HepG2 (cell line): Measurements from ENCODE around the gene CEP57L1. TPM values are rescaled to one million over a fixed set of nuclear protein-coding genes. Genes with fewer than 3 reads are reported as not detected.

Source experiments
- DPF2 ChIP-seq: sonication (generic); formaldehyde crosslinking; IDR thresholded peaks from 2 replicates; pipeline ENCODE4 v1.4.0; 2020; ENCODE audit warnings: mild to moderate bottlenecking, low read depth, missing genetic modification reagents, borderline replicate concordance
- GZF1 ChIP-seq: sonication (generic); formaldehyde crosslinking; IDR thresholded peaks from 2 replicates; pipeline ENCODE4 v1.5.1; 2020; ENCODE audit warnings: mild to moderate bottlenecking, missing genetic modification reagents
- MYNN ChIP-seq: sonication (generic); formaldehyde crosslinking; IDR thresholded peaks from 2 replicates; pipeline ENCODE4 v1.4.0; 2020; ENCODE audit warnings: mild to moderate bottlenecking, low read depth, missing genetic modification reagents
- NBN ChIP-seq: fragments of 450-650 bp; conservative IDR thresholded peaks from 2 replicates; pipeline ENCODE4 v1.6.1; 2017
- RBM22 ChIP-seq: fragments of 200-400 bp; formaldehyde crosslinking; optimal IDR thresholded peaks from 2 replicates; pipeline ENCODE3; 2017; ENCODE audit warnings: mild to moderate bottlenecking, low read length, moderate library complexity
- STAG1 ChIP-seq: sonication (generic); formaldehyde crosslinking; IDR thresholded peaks from 2 replicates; pipeline ENCODE4 v1.4.0; 2020; ENCODE audit warnings: missing genetic modification reagents
- ZNF10 ChIP-seq: sonication (generic); formaldehyde crosslinking; IDR thresholded peaks from 2 replicates; pipeline ENCODE4 v1.4.0; 2020; ENCODE audit warnings: mild to moderate bottlenecking, low read depth, missing genetic modification reagents, borderline replicate concordance
- ZNF501 ChIP-seq: sonication (generic); formaldehyde crosslinking; IDR thresholded peaks from 2 replicates; pipeline ENCODE4 v1.5.1; 2020; ENCODE audit warnings: mild to moderate bottlenecking, moderate library complexity, missing genetic modification reagents
- ZNF660 ChIP-seq: sonication (generic); formaldehyde crosslinking; IDR thresholded peaks from 2 replicates; pipeline ENCODE4 v1.5.1; 2020; ENCODE audit warnings: mild to moderate bottlenecking, low read depth, missing genetic modification reagents, borderline replicate concordance
- polyA plus RNA-seq, 8 experiments: library from polyadenylated mRNA; depleted of rRNA in 3 of 8; stranded (reverse) in 7 of 8; unstranded in 1 of 8; fragments of >200 nt; fragmentation: Illumina TruSeq in 4 of 8; extraction: Trizol in 4 of 8; gene quantifications; 2 replicates each; pipeline versions ENCODE4 v1.2.1 to v1.2.3, GENCODE V29; 2011 to 2016; ENCODE audit warnings: low read depth in 4 of 8, missing spikeins in 1 of 8, mixed read lengths in 1 of 8; ENCODE audit not compliant: insufficient read depth in 1 of 8
- total RNA-seq, 5 experiments: library from RNA; depleted of rRNA; stranded (reverse); fragments of >200 nt; fragmentation: Illumina TruSeq; extraction: Trizol; gene quantifications; 2 replicates each; pipeline ENCODE4 v1.2.3, GENCODE V29; 2016; ENCODE audit warnings: low read depth in 1 of 5
- TF ChIP-seq, protein P1 (sequence below): sonication (generic); formaldehyde crosslinking; IDR thresholded peaks from 2 replicates; pipeline ENCODE4 v1.4.0; 2020; ENCODE audit warnings: missing genetic modification reagents
- TF ChIP-seq, protein P2 (sequence below): sonication (generic); formaldehyde crosslinking; IDR thresholded peaks from 2 replicates; pipeline ENCODE4 v1.5.1; 2020; ENCODE audit warnings: missing genetic modification reagents, mild to moderate bottlenecking, borderline replicate concordance
- TF ChIP-seq, protein P3 (sequence below): sonication (generic); formaldehyde crosslinking; IDR thresholded peaks from 2 replicates; pipeline ENCODE4 v1.8.1; 2023; ENCODE audit warnings: mild to moderate bottlenecking, moderate library complexity, missing genetic modification reagents
- TF ChIP-seq, protein P4 (sequence below), 2 experiments: fragments of 450-650 bp in 1 of 2; sonication (generic) in 1 of 2; formaldehyde crosslinking; IDR thresholded peaks; 2 replicates each; pipeline versions ENCODE4 v1.5.0 to v1.8.0; 2020 to 2022; ENCODE audit warnings: mild to moderate bottlenecking in 1 of 2, missing genetic modification reagents in 1 of 2

The CEP57L1 gene
- total and polyA plus RNA-seq, 2 of the 13 experiments (the other 11 are each of a cell fraction or from before 2014, with no cell fraction given) = 7.7 to 15.5 TPM

DNA sequence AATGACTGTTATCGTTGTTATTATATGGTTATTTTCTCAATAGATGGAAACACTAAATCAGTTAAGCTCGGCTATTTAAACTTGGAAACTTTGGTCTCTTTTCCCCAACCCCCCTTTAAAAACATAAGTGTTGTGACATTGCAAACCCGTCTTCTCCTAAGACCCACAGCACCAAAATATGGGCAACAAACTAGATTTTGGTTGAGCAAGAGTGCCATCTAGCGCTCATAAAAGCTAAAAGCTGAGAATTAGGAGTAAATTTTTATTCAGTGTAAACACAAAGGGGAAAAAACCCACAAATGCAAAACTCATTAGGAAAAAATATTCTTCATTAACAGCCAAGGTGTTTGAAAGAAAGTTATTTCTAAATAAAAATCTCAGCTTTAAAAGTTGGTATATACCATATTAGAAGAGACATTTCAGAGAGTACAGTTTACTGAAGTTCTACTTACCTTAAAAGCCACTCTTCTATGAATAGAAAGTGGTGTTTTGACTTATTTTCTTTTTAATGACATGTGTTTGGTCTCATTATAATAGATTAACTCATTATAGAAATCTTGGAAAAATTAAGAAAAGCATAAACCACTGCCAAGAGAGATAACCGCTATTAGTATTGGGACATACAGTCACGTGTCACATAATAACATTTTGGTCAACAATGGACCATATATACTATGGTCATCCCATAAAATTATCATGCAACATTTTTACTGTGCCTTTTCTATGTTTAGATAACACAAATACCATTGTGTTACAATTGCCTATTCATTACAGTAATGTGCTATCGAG, 21.8 kb upstream of the CEP57L1 start (continued):
- TF ChIP-seq, protein P1, sequence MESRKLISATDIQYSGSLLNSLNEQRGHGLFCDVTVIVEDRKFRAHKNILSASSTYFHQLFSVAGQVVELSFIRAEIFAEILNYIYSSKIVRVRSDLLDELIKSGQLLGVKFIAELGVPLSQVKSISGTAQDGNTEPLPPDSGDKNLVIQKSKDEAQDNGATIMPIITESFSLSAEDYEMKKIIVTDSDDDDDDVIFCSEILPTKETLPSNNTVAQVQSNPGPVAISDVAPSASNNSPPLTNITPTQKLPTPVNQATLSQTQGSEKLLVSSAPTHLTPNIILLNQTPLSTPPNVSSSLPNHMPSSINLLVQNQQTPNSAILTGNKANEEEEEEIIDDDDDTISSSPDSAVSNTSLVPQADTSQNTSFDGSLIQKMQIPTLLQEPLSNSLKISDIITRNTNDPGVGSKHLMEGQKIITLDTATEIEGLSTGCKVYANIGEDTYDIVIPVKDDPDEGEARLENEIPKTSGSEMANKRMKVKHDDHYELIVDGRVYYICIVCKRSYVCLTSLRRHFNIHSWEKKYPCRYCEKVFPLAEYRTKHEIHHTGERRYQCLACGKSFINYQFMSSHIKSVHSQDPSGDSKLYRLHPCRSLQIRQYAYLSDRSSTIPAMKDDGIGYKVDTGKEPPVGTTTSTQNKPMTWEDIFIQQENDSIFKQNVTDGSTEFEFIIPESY (CRISPR knock-in tag) = no peak
- TF ChIP-seq MYNN (CRISPR knock-in tag) (no peak), RBM22 (no peak), ZNF10 (CRISPR knock-in tag) (no peak), ZNF660 (CRISPR knock-in tag) (no peak), DPF2 (no peak), STAG1 (peak; percentile 85), GZF1 (no peak), ZNF501 (CRISPR knock-in tag) (no peak), NBN (no peak)
- TF ChIP-seq, protein P2, sequence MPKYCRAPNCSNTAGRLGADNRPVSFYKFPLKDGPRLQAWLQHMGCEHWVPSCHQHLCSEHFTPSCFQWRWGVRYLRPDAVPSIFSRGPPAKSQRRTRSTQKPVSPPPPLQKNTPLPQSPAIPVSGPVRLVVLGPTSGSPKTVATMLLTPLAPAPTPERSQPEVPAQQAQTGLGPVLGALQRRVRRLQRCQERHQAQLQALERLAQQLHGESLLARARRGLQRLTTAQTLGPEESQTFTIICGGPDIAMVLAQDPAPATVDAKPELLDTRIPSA (CRISPR knock-in tag) = no peak
- TF ChIP-seq, protein P3, sequence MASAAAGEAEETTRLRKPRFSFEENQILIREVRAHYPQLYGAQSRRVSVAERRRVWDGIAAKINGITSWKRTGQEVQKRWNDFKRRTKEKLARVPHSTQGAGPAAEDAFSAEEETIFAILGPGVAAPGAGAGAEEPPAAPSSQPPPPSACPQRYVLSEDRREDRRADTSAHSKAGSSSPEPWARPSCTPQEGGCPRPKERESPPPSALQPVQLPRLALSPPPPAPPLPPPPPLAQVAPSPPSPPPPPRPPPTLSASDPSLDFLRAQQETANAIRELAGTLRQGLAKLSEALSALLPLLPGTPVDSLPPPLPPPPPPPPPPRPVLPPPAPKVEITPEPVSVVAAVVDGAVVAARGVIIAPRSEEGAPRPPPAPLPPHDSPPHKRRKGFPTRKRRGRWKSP = no peak
- TF ChIP-seq, protein P4, sequence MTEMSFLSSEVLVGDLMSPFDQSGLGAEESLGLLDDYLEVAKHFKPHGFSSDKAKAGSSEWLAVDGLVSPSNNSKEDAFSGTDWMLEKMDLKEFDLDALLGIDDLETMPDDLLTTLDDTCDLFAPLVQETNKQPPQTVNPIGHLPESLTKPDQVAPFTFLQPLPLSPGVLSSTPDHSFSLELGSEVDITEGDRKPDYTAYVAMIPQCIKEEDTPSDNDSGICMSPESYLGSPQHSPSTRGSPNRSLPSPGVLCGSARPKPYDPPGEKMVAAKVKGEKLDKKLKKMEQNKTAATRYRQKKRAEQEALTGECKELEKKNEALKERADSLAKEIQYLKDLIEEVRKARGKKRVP (CRISPR knock-in tag; IDR thresholded peaks at IDR 0.05) = no peak
